WTC11 (cell line): ENCODE data around the gene NDUFA13. TPM values are rescaled to one million over a fixed set of nuclear protein-coding genes. Genes with fewer than 3 reads are reported as not detected.
A peak's percentile ranks its signal among the peaks of the same experiment; 100 is the strongest.

Experiments used
- ATAC-seq: fragments of 200-7000 bp; cut with Tn5 transposase; 2 replicates; pipeline ENCODE4 v1.10.0; 2021; ENCODE audit warnings: mild to moderate bottlenecking, moderate library complexity
- CTCF ChIA-PET: fragments of 300-600 bp; sonication (Branson Sonifier 250); formaldehyde crosslinking; loops from one replicate; lab custom pipeline; 2021; ENCODE audit warnings: antibody characterized with exemption; lab: Charles Lee
- POLR2A ChIA-PET: fragments of 350-600 bp; sonication (Branson Sonifier 250); formaldehyde crosslinking; loops from one replicate; lab custom pipeline; 2021; ENCODE audit warnings: antibody characterized with exemption; lab: Charles Lee
- DNase-seq: peaks from one replicate; pipeline ENCODE4 v3.0.0; 2021; ENCODE audit warnings: low spot score
- H3K27ac Mint-ChIP-seq: 2 replicates; pipeline ENCODE4 v1.8.0; 2021; ENCODE audit warnings: mixed read lengths
- H3K27me3 Mint-ChIP-seq: 2 replicates; pipeline ENCODE4 v1.8.0; 2021; ENCODE audit warnings: low read depth, mild to moderate bottlenecking, moderate library complexity, mixed read lengths
- H3K36me3 Mint-ChIP-seq: 2 replicates; pipeline ENCODE4 v1.8.0; 2021; ENCODE audit warnings: mixed read lengths
- H3K4me1 Mint-ChIP-seq: 2 replicates; pipeline ENCODE4 v1.8.0; 2022; ENCODE audit warnings: mixed read lengths
- H3K4me3 Mint-ChIP-seq: 2 replicates; pipeline ENCODE4 v1.8.0; 2021; ENCODE audit warnings: mild to moderate bottlenecking, moderate library complexity, mixed read lengths
- H3K9me3 Mint-ChIP-seq: 2 replicates; pipeline ENCODE4 v1.8.0; 2021; ENCODE audit warnings: mixed read lengths
- AFF4 ChIP-seq: sonication (generic); formaldehyde crosslinking; IDR thresholded peaks from 2 replicates; pipeline ENCODE4 v1.8.1; 2023; ENCODE audit warnings: mild to moderate bottlenecking, missing genetic modification reagents, borderline replicate concordance
- CDX4 ChIP-seq: fragments of 250-450 bp; sonication (Bioruptor Pico); IDR thresholded peaks from 2 replicates; pipeline ENCODE4 v1.9.0; 2021; ENCODE audit warnings: moderate library complexity, mild to moderate bottlenecking, inconsistent platforms, borderline replicate concordance
- FOXK1 ChIP-seq: sonication (generic); formaldehyde crosslinking; IDR thresholded peaks from 2 replicates; pipeline ENCODE4 v1.8.0; 2022; ENCODE audit warnings: mild to moderate bottlenecking, moderate library complexity, missing genetic modification reagents
- IRF2 ChIP-seq: sonication (generic); formaldehyde crosslinking; IDR thresholded peaks from 2 replicates; pipeline ENCODE4 v1.8.0; 2022; ENCODE audit warnings: low read depth, missing genetic modification reagents, borderline replicate concordance
- MLX ChIP-seq: sonication (generic); formaldehyde crosslinking; IDR thresholded peaks from 2 replicates; pipeline ENCODE4 v1.8.1; 2023; ENCODE audit warnings: mild to moderate bottlenecking, missing genetic modification reagents, moderate library complexity
- MYBL2 ChIP-seq: sonication (generic); formaldehyde crosslinking; IDR thresholded peaks from 2 replicates; pipeline ENCODE4 v1.8.1; 2023; ENCODE audit warnings: mild to moderate bottlenecking, moderate library complexity, missing genetic modification reagents
- PRDM15 ChIP-seq: sonication (generic); formaldehyde crosslinking; IDR thresholded peaks from 2 replicates; pipeline ENCODE4 v1.8.0; 2022; ENCODE audit warnings: missing genetic modification reagents
- RORB ChIP-seq: fragments of 250-450 bp; sonication (Bioruptor Pico); IDR thresholded peaks from 2 replicates; pipeline ENCODE4 v1.9.0; 2021; ENCODE audit warnings: mild to moderate bottlenecking
- ZNF425 ChIP-seq: fragments of 250-450 bp; sonication (Bioruptor Pico); conservative IDR thresholded peaks from 2 replicates; pipeline ENCODE4 v1.9.0; 2021; ENCODE audit warnings: mild to moderate bottlenecking
- ZNF532 ChIP-seq: fragments of 250-450 bp; sonication (Bioruptor Pico); IDR thresholded peaks from 2 replicates; pipeline ENCODE4 v1.9.0; 2021; ENCODE audit warnings: mild to moderate bottlenecking, borderline replicate concordance
- ZNF671 ChIP-seq: fragments of 250-450 bp; sonication (Bioruptor Pico); IDR thresholded peaks from 2 replicates; pipeline ENCODE4 v1.8.0; 2021; ENCODE audit warnings: mild to moderate bottlenecking
- total RNA-seq: library from RNA; stranded (reverse); gene quantifications from 3 replicates; pipeline ENCODE4 v1.2.3, GENCODE V29; 2021

The NDUFA13 gene
- total RNA-seq, 1 experiment from 2014 or later = 519 TPM

GRCh38 chr19:19486343-19487076, 29.5 kb upstream of the NDUFA13 start (continued):
- no peak for TF ChIP-seq ZNF532 (CRISPR knock-in tag)
- TF ChIP-seq, all 79 proteins: peak for 0

- H3K9me3 Mint-ChIP-seq = no peaks in the 10 kb centered on the region
- H3K27me3 Mint-ChIP-seq = no peaks in the 10 kb centered on the region
- peaks cover 8% of the 10 kb centered on the region for H3K36me3 Mint-ChIP-seq
- no peak overlapping the region for H3K4me3 Mint-ChIP-seq
- ATAC-seq (no peak), DNase-seq (no peak)
- H3K4me1 Mint-ChIP-seq = peaks cover 59% of the 10 kb centered on the region
- POLR2A ChIA-PET = interaction anchor here (2.2 kb wide), 1 partner anchor 82 kb away, joined by 5 read pairs; the partner anchor contains the start of gene GATAD2A
- TF ChIP-seq MLX (CRISPR knock-in tag) = no peak
- no peak for TF ChIP-seq MYBL2
- no peak for TF ChIP-seq RORB (CRISPR knock-in tag)
- TF ChIP-seq PRDM15 (CRISPR knock-in tag) = no peak
- no peak for TF ChIP-seq ZNF425 (CRISPR knock-in tag)
- TF ChIP-seq FOXK1 (CRISPR knock-in tag) = no peak
- no peak for TF ChIP-seq AFF4 (CRISPR knock-in tag)
- no peak for TF ChIP-seq CDX4
- no peak for TF ChIP-seq IRF2 (CRISPR knock-in tag)
- no peak for TF ChIP-seq ZNF671 (CRISPR knock-in tag)
- H3K27ac Mint-ChIP-seq = peak overlapping the region; percentile 99
- CTCF ChIA-PET = interaction anchor here (0.7 to 5.2 kb wide), 7 partner anchors 12 to 126 kb away, joined by 3 to 84 read pairs (median 4); no protein-coding TSS in a partner anchor
Observed at GRCh38 chr19:19487077-19487949, 28.7 kb upstream of the NDUFA13 start.
